Measurements from ENCODE around the gene EIF4G1.
"Not testable (repeated sequence)": the region's sequence is repeated elsewhere in the genome, so short reads cannot be mapped to it uniquely, and the experiment has no call there.

EIF4G1 gene

DNA sequence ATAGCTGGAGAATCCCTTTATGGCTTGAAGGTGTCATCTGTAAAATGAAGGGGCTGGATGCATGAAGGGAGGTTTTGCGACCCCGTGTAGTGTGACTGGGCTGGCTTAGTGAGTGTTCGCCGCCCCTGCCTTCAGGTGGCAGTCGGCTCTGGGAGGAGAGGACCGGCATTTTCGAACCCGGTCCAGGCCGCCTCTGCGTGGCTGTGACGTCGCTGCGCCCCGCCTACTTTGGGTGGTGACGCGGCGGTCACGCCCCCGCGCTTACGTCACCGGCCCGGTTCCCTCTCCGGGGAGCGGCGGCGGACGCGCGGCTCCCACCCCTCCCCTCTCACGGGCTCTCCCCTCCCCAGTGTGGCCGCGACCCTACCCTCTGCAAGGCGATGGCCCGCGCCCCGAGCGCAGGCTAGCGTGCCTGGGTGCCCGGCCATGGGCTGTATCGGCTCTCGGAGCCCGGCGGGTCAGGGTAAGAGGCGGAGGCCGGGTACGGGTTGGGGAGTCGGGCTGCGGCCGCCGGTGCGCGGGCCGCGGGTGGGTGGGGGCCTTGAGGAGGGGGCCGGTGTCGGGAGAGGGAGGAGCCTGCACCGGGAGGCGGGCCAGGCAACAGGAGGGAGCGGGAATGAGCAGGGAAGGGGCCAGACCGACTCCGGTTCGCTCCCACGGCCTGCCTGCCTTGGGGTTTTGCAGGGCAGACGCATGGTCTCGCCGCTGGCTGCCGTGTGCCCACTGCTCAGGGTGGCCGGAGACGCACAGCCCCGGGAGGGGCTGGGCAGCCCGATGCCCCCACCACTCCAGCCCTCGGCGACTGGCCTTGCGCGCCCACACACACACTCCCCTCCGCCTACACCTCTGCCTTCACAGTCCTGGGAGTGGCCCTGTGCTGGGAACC is 21.5 kb downstream of the EIF4G1 start:
- peak; percentile 90 for DNase-seq (ENCODE audit: low spot score)

DNA sequence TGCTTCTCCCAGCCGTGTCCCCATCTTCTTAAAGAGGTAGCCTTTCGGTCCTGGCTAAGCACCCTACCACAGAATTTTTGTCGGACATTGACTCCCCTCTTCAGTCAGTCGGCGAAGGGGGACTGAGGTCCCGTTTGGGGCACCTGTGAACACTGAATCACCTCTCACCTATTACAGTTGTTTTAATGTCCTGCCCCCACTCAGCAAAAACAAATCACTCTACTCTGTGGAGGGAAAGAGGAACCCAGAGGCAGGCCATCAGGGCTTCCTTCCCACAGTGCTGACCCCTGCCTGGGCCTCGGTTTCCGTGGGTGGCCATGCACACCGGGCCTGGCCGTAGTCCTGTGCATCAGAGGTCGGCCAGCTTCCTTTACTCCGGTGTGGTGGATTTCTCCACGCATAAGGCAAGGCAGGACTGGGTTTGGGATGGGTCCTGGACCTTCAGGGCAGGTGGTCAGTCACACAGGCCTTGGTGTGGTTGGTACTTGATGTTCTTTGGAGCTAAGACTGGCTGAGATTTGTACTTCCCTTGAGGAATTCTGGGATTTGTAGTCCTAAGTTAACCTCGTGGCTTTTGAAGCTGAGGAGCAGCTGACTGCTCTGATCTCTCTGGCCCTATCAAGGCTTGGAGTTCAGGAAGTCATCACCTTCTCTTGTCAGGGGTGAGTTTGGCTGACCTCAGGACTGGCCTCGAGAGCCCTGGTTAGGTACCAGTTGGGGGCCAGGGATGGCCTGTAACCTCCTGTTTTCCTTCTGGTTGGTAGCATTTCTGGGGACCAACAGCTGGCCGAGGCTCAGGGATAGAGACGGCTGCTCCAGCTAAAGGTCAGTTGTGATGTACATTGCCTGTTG is 22.4 kb downstream of the EIF4G1 start:
- no peak for DNase-seq (ENCODE audit: low spot score)

- DNase-seq (ENCODE audit: low spot score) = no peak
Measured at GRCh38 chr3:184337399-184337714, 23.0 kb downstream of the EIF4G1 start, which contains the start of gene FAM131A. Gene FAM131A, plus strand, starts transcription at chr3:184337600. Its CDS starts 31 bp downstream, at chr3:184337631.

DNA sequence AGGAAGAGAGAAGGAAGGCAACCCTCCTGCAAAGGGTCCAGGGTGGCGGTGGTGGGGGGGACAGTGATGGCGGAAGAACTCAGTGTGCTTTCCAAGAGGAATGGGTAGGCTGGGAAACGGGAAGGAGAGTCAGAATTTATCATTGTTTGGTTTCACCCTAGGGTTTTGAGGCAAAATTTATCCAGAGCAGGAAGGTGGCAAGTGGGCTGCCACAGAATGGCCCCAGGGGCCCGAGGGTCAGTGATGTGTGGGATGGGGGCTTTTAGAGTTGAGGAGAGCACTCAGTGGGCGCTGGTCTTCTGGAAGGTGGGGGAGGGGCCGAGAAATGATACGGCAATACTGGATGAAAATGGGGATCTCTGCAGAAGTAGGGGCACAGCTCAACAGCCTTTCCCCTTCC is 23.6 kb downstream of the EIF4G1 start:
- DNase-seq (ENCODE audit: low spot score) = no peak

- no peak for DNase-seq (ENCODE audit: low spot score)
Measured at GRCh38 chr3:184338511-184338945, 24.1 kb downstream of the EIF4G1 start.

DNA sequence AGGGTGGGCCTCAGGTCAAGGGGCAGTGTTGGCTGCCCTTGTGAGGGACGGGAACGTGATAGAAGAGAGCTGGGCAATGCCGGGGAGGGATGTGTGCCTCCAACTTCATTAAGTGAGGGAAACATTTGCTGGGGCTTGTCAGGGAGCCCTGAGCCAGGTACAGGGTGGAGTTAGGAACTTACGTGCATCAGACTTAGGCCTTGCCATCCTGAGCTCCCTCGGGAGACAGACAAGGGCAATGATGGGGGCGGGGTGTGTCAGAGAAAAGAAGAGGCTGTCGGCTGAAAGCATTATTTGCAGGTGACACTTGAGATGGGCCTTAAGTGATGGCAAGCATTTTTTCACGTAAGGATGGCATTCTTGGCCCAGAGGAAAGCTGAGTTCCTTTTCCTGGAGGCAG is 24.6 kb downstream of the EIF4G1 start:
- DNase-seq (ENCODE audit: low spot score) = no peak

DNA sequence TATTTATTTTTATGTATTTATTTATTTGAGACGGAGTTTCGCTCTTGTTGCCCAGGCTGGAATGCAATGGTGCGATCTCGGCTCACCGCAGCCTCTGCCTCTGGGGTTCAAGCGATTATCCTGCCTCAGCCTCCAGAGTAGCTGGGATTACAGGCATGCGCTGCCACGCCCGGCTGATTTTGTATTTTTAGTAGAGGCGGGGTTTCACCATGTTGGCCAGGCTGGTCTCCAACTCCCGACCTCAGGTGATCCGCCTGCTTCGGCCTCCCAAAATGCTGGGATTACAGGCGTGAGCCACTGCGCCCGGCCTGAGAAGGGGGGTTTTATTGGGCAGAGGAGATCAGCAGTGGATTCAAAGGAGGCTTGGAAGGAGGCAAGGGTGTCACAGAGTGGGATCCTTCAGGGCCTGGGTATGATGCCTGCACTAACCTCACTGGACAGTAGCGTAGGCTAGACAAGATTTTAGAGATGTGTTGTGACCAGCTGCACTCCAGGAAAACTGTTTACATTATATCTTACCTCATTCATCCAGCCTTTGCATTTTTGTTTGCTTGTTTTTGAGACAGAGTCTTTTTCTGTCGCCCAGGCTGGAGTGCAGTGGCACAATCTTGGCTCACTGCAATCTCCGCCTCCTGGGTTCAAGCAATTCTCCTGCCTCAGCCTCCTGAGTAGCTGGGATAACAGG is 25.2 kb downstream of the EIF4G1 start:
- DNase-seq (ENCODE audit: low spot score) = not testable (repeated sequence)

DNA sequence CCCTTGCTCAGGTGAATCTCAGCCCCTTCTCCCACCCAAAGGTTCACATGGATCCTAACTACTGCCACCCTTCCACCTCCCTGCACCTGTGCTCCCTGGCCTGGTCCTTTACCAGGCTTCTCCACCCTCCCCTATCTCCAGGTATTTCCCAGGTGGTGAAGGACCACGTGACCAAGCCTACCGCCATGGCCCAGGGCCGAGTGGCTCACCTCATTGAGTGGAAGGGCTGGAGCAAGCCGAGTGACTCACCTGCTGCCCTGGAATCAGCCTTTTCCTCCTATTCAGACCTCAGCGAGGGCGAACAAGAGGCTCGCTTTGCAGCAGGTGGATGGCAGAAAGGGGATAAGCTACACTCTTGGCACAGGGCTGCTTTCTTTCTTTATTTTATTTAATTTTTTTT is 27.5 kb downstream of the EIF4G1 start:
- no peak for DNase-seq (ENCODE audit: low spot score)

- DNase-seq (ENCODE audit: low spot score) = no peak
Measured at GRCh38 chr3:184343200-184343876, 28.9 kb downstream of the EIF4G1 start.

- no peak for DNase-seq (ENCODE audit: low spot score)
Measured at GRCh38 chr3:184344579-184345316, 30.3 kb downstream of the EIF4G1 start.

GRCh38 chr3:184345317-184346144 is 31.1 kb downstream of the EIF4G1 start:
- no peak for DNase-seq (ENCODE audit: low spot score)

DNA sequence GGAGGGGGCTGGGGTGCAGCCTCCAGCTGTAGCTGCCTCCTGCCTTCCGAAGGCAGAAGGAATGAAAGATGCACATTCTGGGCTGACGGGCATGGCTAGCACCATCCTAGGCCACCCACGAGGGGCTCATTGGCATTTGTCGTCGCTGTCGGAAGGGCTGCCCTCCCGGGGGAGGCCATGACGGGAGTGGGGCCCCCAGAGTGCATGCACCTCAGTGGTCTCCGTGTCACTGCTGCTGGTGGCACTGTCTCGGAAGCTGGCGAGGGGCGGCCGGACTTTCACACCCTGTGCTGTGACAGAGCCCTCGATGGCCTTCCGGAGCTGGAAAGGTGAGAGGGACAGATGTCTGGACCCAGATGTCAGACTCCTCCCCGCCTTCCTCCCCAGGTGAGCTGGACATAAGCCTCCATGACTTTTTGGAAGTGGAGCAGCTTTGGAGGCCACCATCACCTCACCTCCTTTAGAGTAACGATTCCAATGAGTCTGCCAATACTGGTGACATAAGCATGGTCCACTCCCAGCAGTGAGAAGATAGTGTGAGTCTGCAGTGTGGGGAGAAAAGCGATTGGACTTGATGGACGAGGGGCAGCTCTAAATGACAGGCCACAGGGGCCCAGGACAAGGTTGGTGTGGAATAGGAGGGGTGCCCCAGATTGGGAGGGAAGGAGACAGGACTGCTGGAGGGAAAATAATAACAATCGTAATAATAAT is 32.2 kb downstream of the EIF4G1 start:
- no peak for DNase-seq (ENCODE audit: low spot score)

DNA sequence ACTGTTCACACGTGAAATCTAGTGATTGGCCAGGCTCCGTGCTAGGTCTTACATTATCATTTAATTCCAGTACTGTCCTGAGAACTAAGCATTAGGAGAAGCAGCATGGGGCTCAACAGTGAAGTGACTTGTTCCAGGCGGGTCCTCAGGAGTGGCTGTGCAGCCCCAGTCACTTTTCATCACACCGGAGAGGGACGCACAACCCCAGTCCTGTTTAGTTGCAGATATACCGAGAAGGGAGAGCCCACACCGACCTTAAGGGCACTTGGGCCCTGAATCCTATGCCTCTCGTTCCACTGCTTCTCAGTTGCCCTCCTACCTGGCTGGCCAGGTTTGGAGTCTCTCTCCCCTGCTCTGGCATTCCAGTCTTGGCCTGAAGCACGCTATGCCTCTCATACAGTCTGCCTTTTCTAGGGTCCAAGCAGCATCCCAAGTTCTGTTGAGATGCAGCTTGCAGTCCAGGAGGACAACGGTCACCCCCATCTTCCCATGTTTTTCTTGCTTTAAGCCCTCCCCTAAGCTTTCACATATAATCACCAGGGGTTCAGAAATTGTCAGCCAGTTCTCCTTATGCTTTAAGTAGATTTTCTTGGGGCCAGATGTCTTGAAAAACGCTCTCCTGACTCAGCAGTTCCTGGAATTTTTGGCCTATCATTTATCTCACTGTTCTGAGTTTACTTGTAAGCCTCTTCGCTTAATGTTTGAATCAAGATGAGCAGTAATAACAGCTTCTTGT is 33.1 kb downstream of the EIF4G1 start:
- DNase-seq (ENCODE audit: low spot score) = no peak

- no peak for DNase-seq (ENCODE audit: low spot score)
Measured at GRCh38 chr3:184348057-184348382, 33.6 kb downstream of the EIF4G1 start.

DNA sequence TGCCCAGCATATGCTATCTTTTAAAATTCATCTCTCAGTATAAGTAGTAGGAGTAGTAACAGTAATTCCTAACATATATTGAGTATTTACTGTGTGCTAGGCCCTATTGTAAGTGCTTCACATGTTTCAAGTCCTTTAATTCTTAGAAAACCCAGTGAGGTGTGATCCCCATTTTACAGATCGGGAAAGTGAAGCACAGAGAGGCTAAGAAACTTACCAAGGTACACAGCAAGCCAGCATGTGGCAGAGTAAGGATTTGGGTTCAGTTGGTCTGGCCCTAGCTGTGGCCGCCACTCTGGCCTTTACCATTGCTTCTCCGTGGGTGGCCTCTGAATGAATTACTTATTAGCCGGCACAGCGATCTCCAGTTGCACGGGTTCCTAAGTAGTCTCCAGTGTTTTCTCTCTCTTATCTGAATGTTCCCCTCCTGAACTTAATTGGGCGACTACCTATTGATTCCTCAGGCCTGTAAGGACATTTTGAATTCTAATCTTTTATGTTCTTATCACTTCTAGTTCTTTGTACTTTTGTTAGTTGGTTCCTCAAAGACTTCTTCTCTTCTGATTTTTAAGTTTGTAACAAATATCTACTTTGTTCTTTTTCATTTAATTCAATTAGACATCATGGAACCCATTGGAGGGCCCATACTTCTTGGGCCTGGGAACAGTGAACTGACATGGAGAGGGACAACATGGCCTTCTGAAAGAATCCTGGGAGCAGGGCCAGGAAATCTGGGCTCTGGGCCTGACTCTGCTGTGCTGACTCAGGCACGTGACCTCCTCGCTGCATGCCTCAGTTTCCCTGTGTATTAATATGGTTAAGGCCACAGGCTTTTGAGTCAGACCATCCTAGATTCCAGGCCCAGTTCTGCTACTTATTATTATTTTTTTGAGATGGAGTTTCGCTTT is 35.4 kb downstream of the EIF4G1 start:
- no peak for DNase-seq (ENCODE audit: low spot score)

DNA sequence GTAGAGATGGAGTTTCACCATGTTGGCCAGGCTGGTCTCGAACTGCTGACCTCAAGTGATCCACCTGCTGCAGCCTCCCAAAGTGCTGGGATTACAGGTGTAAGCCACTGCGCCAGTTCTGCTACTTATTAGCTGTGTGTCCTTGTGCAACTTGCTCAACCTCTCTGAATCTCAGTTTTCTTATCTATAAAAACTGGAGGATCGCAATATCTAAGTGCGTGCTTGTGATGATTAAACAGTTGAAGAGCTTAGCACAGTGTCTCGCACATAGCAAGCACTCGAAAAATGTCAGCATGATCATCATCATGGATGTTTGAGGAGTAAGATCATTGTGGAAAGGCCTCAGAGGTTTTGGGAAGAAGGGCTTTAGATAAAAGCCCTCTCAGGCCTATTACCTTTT is 36.2 kb downstream of the EIF4G1 start:
- DNase-seq (ENCODE audit: low spot score) = no peak

GRCh38 chr3:184351511-184352148 is 37.2 kb downstream of the EIF4G1 start:
- DNase-seq (ENCODE audit: low spot score) = no peak
